GM12878 (cell line): ENCODE results near the gene TRMT44. TPM values are rescaled to one million over a fixed set of nuclear protein-coding genes. Genes with fewer than 3 reads are reported as not detected.

Experiments used
- ATAC-seq: fragments of 200-7000 bp; cut with Tn5 transposase; 3 replicates; pipeline ENCODE4 v1.9.1; 2020; ENCODE audit warnings: mild to moderate bottlenecking, moderate library complexity
- BruUV-seq: library from RNA; stranded (reverse); fragments of 400-500 nt; replicated peaks from 2 replicates; lab custom pipeline; 2021; lab: Mats Ljungman, UMichigan
- CTCF ChIA-PET: fragments of 300-600 bp; sonication (Branson Sonifier 250); formaldehyde crosslinking; extraction: SDS; loops from one replicate; lab custom pipeline; 2021; ENCODE audit warnings: inconsistent platforms; lab: Yijun Ruan, JAX
- POLR2A ChIA-PET: fragments of 350-600 bp; formaldehyde crosslinking; extraction: SDS; loops from one replicate; lab custom pipeline; 2021; ENCODE audit warnings: inconsistent platforms; lab: Charles Lee
- RAD21 ChIA-PET: fragments of 300-600 bp; sonication (Branson Sonifier 250); formaldehyde crosslinking; loops from one replicate; lab custom pipeline; 2023; ENCODE audit warnings: antibody characterized with exemption; ENCODE audit not compliant: unreplicated experiment; lab: Charles Lee
- SMC1A ChIA-PET: fragments of 300-600 bp; sonication (Branson Sonifier 250); formaldehyde crosslinking; loops from one replicate; lab custom pipeline; 2023; ENCODE audit not compliant: unreplicated experiment, uncharacterized antibody; lab: Charles Lee
- DNase-seq: peaks from one replicate; pipeline ENCODE4 v3.0.0-alpha.2; 2011; ENCODE audit warnings: low read depth, low spot score
- FAIRE-seq: peaks from 3 replicates; lab custom pipeline; 2011; peaks lifted over from hg19 to GRCh38; lab: Jason Lieb, UNC
- H2AFZ ChIP-seq: 2 replicates; pipeline ENCODE4 v1.6.0; 2011; ENCODE audit warnings: low read depth, low read length, control low read depth; ENCODE audit not compliant: control insufficient read depth
- H3K27ac ChIP-seq: 2 replicates; pipeline ENCODE4 v1.5.1; 2011; ENCODE audit warnings: control low read depth; ENCODE audit not compliant: control insufficient read depth, insufficient read depth
- H3K27me3 ChIP-seq, 2 experiments: replicated peaks in 1 of 2; 2 replicates each; pipeline versions ENCODE4 v1.6.0 to v1.6.1; 2011; ENCODE audit warnings: low read length in 1 of 2; ENCODE audit not compliant: control insufficient read depth in 2 of 2, insufficient read depth in 2 of 2
- H3K36me3 ChIP-seq, 2 experiments: 2 replicates each; pipeline ENCODE4 v1.5.1; 2011; ENCODE audit warnings: low read length in 1 of 2; ENCODE audit not compliant: control insufficient read depth in 2 of 2, insufficient read depth in 2 of 2
- H3K4me1 ChIP-seq: 2 replicates; pipeline ENCODE4 v1.6.1; 2011; ENCODE audit warnings: mild to moderate bottlenecking, low read length, moderate library complexity, mixed read lengths; ENCODE audit not compliant: control insufficient read depth, insufficient read depth
- H3K4me2 ChIP-seq: 2 replicates; pipeline ENCODE4 v1.6.0; 2011; ENCODE audit warnings: control low read depth; ENCODE audit not compliant: control insufficient read depth, insufficient read depth
- H3K4me3 ChIP-seq: fragments of 200-600 bp; sonication (generic); 2 replicates; pipeline ENCODE4 v1.5.1; 2016
- H3K79me2 ChIP-seq: 2 replicates; pipeline ENCODE4 v1.6.0; 2011; ENCODE audit warnings: low read length; ENCODE audit not compliant: control insufficient read depth, insufficient read depth
- H3K9ac ChIP-seq: 2 replicates; pipeline ENCODE4 v1.8.0; 2011; ENCODE audit warnings: low read length, control low read depth, mixed read lengths; ENCODE audit not compliant: control insufficient read depth, insufficient read depth
- H3K9me3 ChIP-seq: replicated peaks from 3 replicates; pipeline ENCODE4 v1.5.1; 2011; ENCODE audit warnings: mild to moderate bottlenecking, low read length; ENCODE audit not compliant: control insufficient read depth, insufficient read depth
- H4K20me1 ChIP-seq: 2 replicates; pipeline ENCODE4 v1.6.0; 2011; ENCODE audit not compliant: control insufficient read depth, insufficient read depth
- ASH2L ChIP-seq: fragments of 300-600, 200-600 bp; sonication (generic); IDR thresholded peaks from 2 replicates; pipeline ENCODE4 v1.6.1; 2017; ENCODE audit warnings: low read depth, mild to moderate bottlenecking, borderline replicate concordance
- BCL11A ChIP-seq: IDR thresholded peaks from 2 replicates; pipeline ENCODE4 v1.6.1; 2011; ENCODE audit warnings: low read depth, low read length
- CHD2 ChIP-seq: IDR thresholded peaks from 2 replicates; pipeline ENCODE4 v1.6.1; 2011; ENCODE audit warnings: low read depth, low read length, improper control_type of control experiment, borderline replicate concordance
- GABPA ChIP-seq: IDR thresholded peaks from 2 replicates; pipeline ENCODE4 v1.6.1; 2014; ENCODE audit warnings: antibody characterized with exemption, low read depth, mild to moderate bottlenecking, inconsistent platforms
- GATAD2B ChIP-seq: fragments of 450-650 bp; conservative IDR thresholded peaks from 2 replicates; pipeline ENCODE4 v1.6.1; 2017; ENCODE audit warnings: low read depth, mild to moderate bottlenecking, moderate library complexity
- PAX8 ChIP-seq: fragments of 450-650 bp; IDR thresholded peaks from 2 replicates; pipeline ENCODE4 v1.6.1; 2017; ENCODE audit warnings: mild to moderate bottlenecking, moderate library complexity
- POLR2AphosphoS2 ChIP-seq: IDR thresholded peaks from 2 replicates; pipeline ENCODE4 v1.6.1; 2011; ENCODE audit warnings: low read depth, mild to moderate bottlenecking, low read length, improper control_type of control experiment, moderate library complexity
- RCOR1 ChIP-seq: conservative IDR thresholded peaks from 2 replicates; pipeline ENCODE4 v1.6.1; 2012; ENCODE audit warnings: low read depth, low read length, improper control_type of control experiment
- SMAD1 ChIP-seq: fragments of 450-650 bp; IDR thresholded peaks from 2 replicates; pipeline ENCODE4 v1.6.1; 2018; ENCODE audit warnings: mild to moderate bottlenecking, low read depth; ENCODE audit not compliant: partially characterized antibody
- STAT3 ChIP-seq: IDR thresholded peaks from 2 replicates; pipeline ENCODE4 v1.6.1; 2011; ENCODE audit warnings: low read depth, low read length, improper control_type of control experiment
- TBL1XR1 ChIP-seq: IDR thresholded peaks from 2 replicates; pipeline ENCODE4 v1.6.1; 2012; ENCODE audit warnings: low read depth, low read length, improper control_type of control experiment
- YY1 ChIP-seq: IDR thresholded peaks from 2 replicates; pipeline ENCODE4 v1.6.1; 2011; ENCODE audit warnings: low read depth, mild to moderate bottlenecking, low read length
- ZNF217 ChIP-seq: fragments of 450-650 bp; IDR thresholded peaks from 2 replicates; pipeline ENCODE4 v1.6.1; 2017; ENCODE audit warnings: antibody characterized with exemption, mild to moderate bottlenecking
- WGBS: methylation state at CpG from one replicate; pipeline ENCODE4 v1.1.6; 2016; ENCODE audit warnings: low lambda C conversion rate; ENCODE audit not compliant: insufficient replicate concordance, insufficient coverage; ENCODE audit errors: missing lambda C conversion rate; 5-methylcytosine and 5-hydroxymethylcytosine counted together
- in situ Hi-C: fragments of 300-500 bp; cut with MboI; formaldehyde crosslinking; loops from 9 replicates; pipeline ENCODE4 v1.14.3; 2018; ENCODE audit warnings: mixed read lengths
- intact Hi-C: fragments of 100-400 bp; cut with micrococcal nuclease; formaldehyde crosslinking; loops from one replicate; pipeline ENCODE4 v1.14.2; 2022; ENCODE audit not compliant: unreplicated experiment
- polyA plus RNA-seq, 11 experiments: library from polyadenylated mRNA; depleted of rRNA in 4 of 11; unstranded in 6 of 11; stranded (reverse) in 5 of 11; fragments of >200 nt; fragmentation: Nextera tagmentation in 4 of 11; fragmentation: Illumina TruSeq in 1 of 11; extraction: Ambion mirVana in 4 of 11; extraction: Trizol in 1 of 11; gene quantifications; 1 replicate in 1 of 11; 2 replicates in 10 of 11; pipeline versions ENCODE4 v1.2.1 to v1.2.3, GENCODE V29; 2011 to 2016; ENCODE audit warnings: inconsistent platforms in 2 of 11, missing spikeins in 2 of 11, low read depth in 1 of 11
- total RNA-seq, 4 experiments: library from RNA; depleted of rRNA in 3 of 4; stranded (reverse); fragments of >200 nt in 3 of 4; fragmentation: Illumina TruSeq in 1 of 4; extraction: Trizol in 1 of 4; gene quantifications; 2 replicates each; pipeline versions ENCODE4 v1.2.1 to v1.2.3, GENCODE V29; 2013 to 2021
- TF ChIP-seq, protein P1 (sequence below): IDR thresholded peaks from 2 replicates; pipeline ENCODE4 v1.6.1; 2012; ENCODE audit warnings: low read depth, low read length, improper control_type of control experiment
- TF ChIP-seq, protein P2 (sequence below): IDR thresholded peaks from 2 replicates; pipeline ENCODE4 v1.6.1; 2011; ENCODE audit warnings: low read depth, low read length, improper control_type of control experiment, borderline replicate concordance

Gene TRMT44
- total and polyA plus RNA-seq, 10 of the 15 experiments (the other 5 are each of a cell fraction or from before 2014, with no cell fraction given) = 1.3 to 18.5 (median 10.1) TPM

DNA sequence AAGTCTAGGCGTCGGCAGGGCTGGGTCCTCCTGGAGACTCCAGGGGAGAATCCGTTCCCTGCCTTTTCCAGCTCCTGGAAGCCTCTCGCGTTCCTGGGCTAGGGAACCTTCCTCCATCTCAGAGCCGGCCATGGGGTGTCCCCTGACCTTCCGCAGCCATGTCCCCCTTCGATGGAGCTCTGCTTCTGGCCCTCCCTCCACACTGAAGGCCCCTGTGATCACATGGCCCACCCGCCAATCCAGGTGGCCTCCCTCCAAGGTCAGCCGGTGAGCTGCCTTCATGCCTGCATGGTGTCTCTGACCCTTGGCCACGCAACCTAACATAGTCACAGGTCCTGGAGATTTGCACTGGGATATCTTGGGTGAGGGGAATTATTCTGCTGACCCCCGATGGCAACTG, 69.6 kb downstream of the TRMT44 start:
- H3K79me2 ChIP-seq = no peaks in the 10 kb centered on the region
- H3K27me3 ChIP-seq = no peaks in the 10 kb centered on the region
- no peak overlapping the region for H3K4me3 ChIP-seq
- no peak for TF ChIP-seq POLR2AphosphoS2
- TF ChIP-seq RCOR1 = no peak
- WGBS = 61% methylated on average over 12 of the region's 12 CpGs
- in situ Hi-C loops (no loop called here), intact Hi-C loops (no loop called here)
- DNase-seq = no peak
- RAD21 ChIA-PET = no interaction called here
- no peaks in the 10 kb centered on the region for H3K36me3 ChIP-seq
- no peak for FAIRE-seq
- H4K20me1 ChIP-seq = no peaks in the 10 kb centered on the region
- H3K27ac ChIP-seq = no peak overlapping the region
- no peaks in the 10 kb centered on the region for H3K4me1 ChIP-seq
- SMC1A ChIA-PET = no interaction called here
- POLR2A ChIA-PET = no interaction called here
- CTCF ChIA-PET = no interaction called here
- H3K9me3 ChIP-seq = no peaks in the 10 kb centered on the region; the same call in 2 of the 3 replicates
- no peak overlapping the region for H3K9ac ChIP-seq
- no peak overlapping the region for H3K4me2 ChIP-seq
- H2AFZ ChIP-seq = no peak overlapping the region
- ATAC-seq = no peak
- BruUV-seq = no TSS peak

DNA sequence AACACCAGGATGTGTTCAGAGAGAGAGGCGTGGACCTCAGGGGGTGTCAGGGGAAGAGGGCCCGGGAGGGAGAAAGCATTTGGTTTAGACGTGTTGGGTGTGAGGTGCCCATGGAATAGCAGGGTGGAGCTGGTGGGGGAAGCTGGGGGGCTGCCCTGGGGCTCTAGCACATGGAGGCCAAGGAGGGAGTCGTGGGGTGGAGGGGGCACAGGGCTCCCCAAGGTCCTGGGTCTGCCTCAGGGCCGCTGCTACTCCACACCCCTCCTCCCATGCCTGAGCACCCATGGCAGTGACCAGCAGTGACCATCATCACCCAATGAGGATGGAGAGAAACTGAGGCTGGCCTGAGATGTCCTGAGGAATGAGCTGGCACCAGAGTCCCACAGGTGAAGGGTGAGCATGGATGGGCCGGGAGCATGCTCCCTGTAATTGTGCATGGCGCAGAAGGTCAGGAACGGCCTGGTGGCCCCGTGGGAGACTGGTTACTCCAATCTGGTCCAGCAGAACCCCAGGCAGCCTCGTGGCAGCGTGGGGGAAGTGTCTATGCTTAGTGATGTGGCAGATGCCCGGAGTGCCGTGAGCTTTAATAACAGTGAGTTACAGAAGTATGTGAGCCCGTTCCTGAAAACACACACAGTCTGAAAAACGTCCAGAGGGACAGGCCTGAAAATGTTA, 70.2 kb downstream of the TRMT44 start:
- RAD21 ChIA-PET = no interaction called here
- ATAC-seq (no peak), DNase-seq (no peak), FAIRE-seq (no peak)
- SMC1A ChIA-PET = no interaction called here
- CTCF ChIA-PET = interaction anchor here (0.7 kb wide), 1 partner anchor 504 kb away, joined by 3 read pairs; no protein-coding TSS in a partner anchor
- H3K27ac ChIP-seq = no peak overlapping the region
- H3K79me2 ChIP-seq = no peaks in the 10 kb centered on the region
- no TSS peak for BruUV-seq
- H3K36me3 ChIP-seq = no peaks in the 10 kb centered on the region
- no peak overlapping the region for H3K4me3 ChIP-seq
- no peaks in the 10 kb centered on the region; a peak in 1 of 4 replicates for H3K27me3 ChIP-seq
- H4K20me1 ChIP-seq = no peaks in the 10 kb centered on the region
- no peak overlapping the region for H3K4me2 ChIP-seq
- no peak overlapping the region for H3K9ac ChIP-seq
- no peaks in the 10 kb centered on the region; the same call in 2 of the 3 replicates for H3K9me3 ChIP-seq
- intact Hi-C loops (no loop called here), in situ Hi-C loops (no loop called here)
- POLR2A ChIA-PET = no interaction called here
- WGBS = 22% methylated on average over 15 of the region's 15 CpGs
- H3K4me1 ChIP-seq = no peaks in the 10 kb centered on the region
- no peak overlapping the region for H2AFZ ChIP-seq
- TF ChIP-seq GATAD2B (no peak), GABPA (no peak), STAT3 (no peak), ZNF217 (no peak), SMAD1 (no peak), PAX8 (no peak), CHD2 (no peak), ASH2L (no peak), TBL1XR1 (no peak), YY1 (no peak), BCL11A (no peak)
- TF ChIP-seq, protein P1, sequence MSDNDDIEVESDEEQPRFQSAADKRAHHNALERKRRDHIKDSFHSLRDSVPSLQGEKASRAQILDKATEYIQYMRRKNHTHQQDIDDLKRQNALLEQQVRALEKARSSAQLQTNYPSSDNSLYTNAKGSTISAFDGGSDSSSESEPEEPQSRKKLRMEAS = no peak
- TF ChIP-seq, protein P2, sequence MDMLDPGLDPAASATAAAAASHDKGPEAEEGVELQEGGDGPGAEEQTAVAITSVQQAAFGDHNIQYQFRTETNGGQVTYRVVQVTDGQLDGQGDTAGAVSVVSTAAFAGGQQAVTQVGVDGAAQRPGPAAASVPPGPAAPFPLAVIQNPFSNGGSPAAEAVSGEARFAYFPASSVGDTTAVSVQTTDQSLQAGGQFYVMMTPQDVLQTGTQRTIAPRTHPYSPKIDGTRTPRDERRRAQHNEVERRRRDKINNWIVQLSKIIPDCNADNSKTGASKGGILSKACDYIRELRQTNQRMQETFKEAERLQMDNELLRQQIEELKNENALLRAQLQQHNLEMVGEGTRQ = no peak
